ENCODE measurements around the gene CRISP2.

GRCh38 chr6:49653942-49654341 is 59.4 kb downstream of the CRISP2 start:
- TF ChIP-seq CTCF (IDR thresholded peaks at IDR 0.05; ENCODE audit: extremely low read depth in 1 of 2, insufficient read depth in 1 of 2, low read depth in 1 of 2, low read length in 2 of 2) (no peak), EZH2 (IDR thresholded peaks at IDR 0.05; ENCODE audit: borderline replicate concordance, low read depth, low read length, severe bottlenecking) (no peak), POLR2A (IDR thresholded peaks at IDR 0.05; ENCODE audit: low read depth, low read length) (no peak)
